Measurements from ENCODE around the gene SVIL. TPM values are rescaled to one million over a fixed set of nuclear protein-coding genes. Genes with fewer than 3 reads are reported as not detected.

Gene SVIL
- total and polyA plus RNA-seq, 4 donors: 3.1 to 26.0 (median 9.4) TPM

GRCh38 chr10:29412485-29412884, 222.3 kb downstream of the SVIL start:
- Histone ChIP-seq H3K9me3 (ENCODE audit: control insufficient read depth in 4 of 4, low read length in 3 of 4) (no peaks in the 10 kb centered on the region), H3K36me3 (ENCODE audit: control insufficient read depth in 4 of 4, insufficient read depth in 3 of 4, low read depth in 1 of 4, low read length in 3 of 4) (peaks cover 0 to 3% (median under 1%) of the 10 kb centered on the region in 4 donors), H3K9ac (ENCODE audit: low read depth in 1 of 2, low read length in 2 of 2) (no peak overlapping the region), H3K27ac (ENCODE audit: low read depth in 1 of 2, low read length in 2 of 2) (no peak overlapping the region), H3K4me1 (ENCODE audit: control insufficient read depth in 4 of 4, insufficient read depth in 4 of 4, low read length in 3 of 4) (peaks cover 7 to 28% (median 9%) of the 10 kb centered on the region in 4 donors), H3K27me3 (ENCODE audit: control insufficient read depth in 4 of 4, insufficient read depth in 4 of 4, low read length in 3 of 4) (no peaks in the 10 kb centered on the region), H3K4me3 (ENCODE audit: low read depth in 1 of 3, low read length in 3 of 3) (no peak overlapping the region)
- WGBS: 68% methylated on average over 3 of the region's 3 CpGs
- DNase-seq (ENCODE audit: low spot score): no peak
- TF ChIP-seq JUND (IDR thresholded peaks at IDR 0.05): no peak
- TF ChIP-seq RXRA (IDR thresholded peaks at IDR 0.05): peak; percentile 18 to 20
- TF ChIP-seq HNF4G (IDR thresholded peaks at IDR 0.05): no peak
- TF ChIP-seq GABPA (IDR thresholded peaks at IDR 0.05 in 1 of 2, conservative IDR thresholded peaks at IDR 0.05 in 1 of 2): no peak
- no peak for TF ChIP-seq FOXA1 (IDR thresholded peaks at IDR 0.05)
- no peak for TF ChIP-seq NR2F2 (IDR thresholded peaks at IDR 0.05)
- peak; percentile 47 for TF ChIP-seq YY1 (IDR thresholded peaks at IDR 0.05)
- TF ChIP-seq TAF1 (conservative IDR thresholded peaks at IDR 0.05): no peak
- no peak for TF ChIP-seq FOXA2 (IDR thresholded peaks at IDR 0.05)
- no peak for TF ChIP-seq ATF3 (IDR thresholded peaks at IDR 0.05)
- TF ChIP-seq HNF4A (conservative IDR thresholded peaks at IDR 0.05): peak; percentile 43 to 44
- no peak for TF ChIP-seq EGR1 (IDR thresholded peaks at IDR 0.05; ENCODE audit: low read depth in 2 of 2)
- no peak for TF ChIP-seq REST (IDR thresholded peaks at IDR 0.05)
- TF ChIP-seq ZBTB33 (IDR thresholded peaks at IDR 0.05): no peak
- no peak for TF ChIP-seq RAD21 (IDR thresholded peaks at IDR 0.05)
- peak; percentile 13 for TF ChIP-seq SP1 (IDR thresholded peaks at IDR 0.05)
- no peak for TF ChIP-seq CTCF (IDR thresholded peaks at IDR 0.05; ENCODE audit: low read depth, low read length, missing input control)
- no peak for TF ChIP-seq MAX (IDR thresholded peaks at IDR 0.05)
